Parathyroid adenoma (tissue), 2 donors: ENCODE results near the gene EIF4B.
A peak's percentile ranks its signal among the peaks of the same experiment; 100 is the strongest.

Experiments
- H2AFZ ChIP-seq: fragments of 300-600 bp; sonication (generic); one replicate; pipeline ENCODE4 v1.7.0; 2017; ENCODE audit warnings: antibody characterized with exemption, mild to moderate bottlenecking
- H3K27ac ChIP-seq: fragments of 300-600 bp; sonication (generic); one replicate; pipeline ENCODE4 v1.7.0; 2017
- H3K27me3 ChIP-seq: fragments of 300-600 bp; sonication (generic); one replicate; pipeline ENCODE4 v1.7.0; 2017; ENCODE audit warnings: low read length; ENCODE audit not compliant: control insufficient read depth, insufficient read depth
- H3K36me3 ChIP-seq: fragments of 300-600 bp; sonication (generic); one replicate; pipeline ENCODE4 v1.7.0; 2017; ENCODE audit warnings: low read length; ENCODE audit not compliant: control insufficient read depth, insufficient read depth
- H3K4me1 ChIP-seq: fragments of 300-600 bp; sonication (generic); one replicate; pipeline ENCODE4 v1.7.0; 2017; ENCODE audit warnings: control low read depth
- H3K4me2 ChIP-seq: fragments of 300-600 bp; sonication (generic); one replicate; pipeline ENCODE4 v1.7.0; 2017; ENCODE audit warnings: low read length
- H3K4me3 ChIP-seq: fragments of 300-600 bp; sonication (generic); one replicate; pipeline ENCODE4 v1.7.0; 2017; ENCODE audit warnings: low read depth, low read length
- H3K79me2 ChIP-seq: fragments of 300-600 bp; sonication (generic); one replicate; pipeline ENCODE4 v1.7.0; 2017; ENCODE audit warnings: control low read depth
- H3K9ac ChIP-seq: fragments of 300-600 bp; sonication (generic); one replicate; pipeline ENCODE4 v1.7.0; 2017; ENCODE audit warnings: mild to moderate bottlenecking
- H3K9me3 ChIP-seq: fragments of 300-600 bp; sonication (generic); one replicate; pipeline ENCODE4 v1.7.0; 2017; ENCODE audit warnings: low read length; ENCODE audit not compliant: control insufficient read depth
- CTCF ChIP-seq: fragments of 300-600 bp; sonication (generic); IDR thresholded peaks from one replicate; pipeline ENCODE4 v1.7.0; 2017; ENCODE audit warnings: antibody characterized with exemption, mild to moderate bottlenecking
- donor health status: primary hyperparathyroidism.

The EIF4B gene

GRCh38 chr12:53049571-53050318 lies 43.5 kb downstream of the EIF4B start, which contains the start of gene TNS2:
TSS of gene TNS2 (plus strand) at chr12:53050065. CDS start at chr12:53050186, 121 bp downstream.
- Histone ChIP-seq H2AFZ (peak within 1 kb of the TSS; percentile 65), H3K9me3 (no peaks in the 10 kb centered on the region), H3K4me2 (peak within 1 kb of the TSS; percentile 67), H3K79me2 (peaks cover 14% of the 10 kb centered on the region), H3K36me3 (no peaks in the 10 kb centered on the region), H3K9ac (peak within 1 kb of the TSS; percentile 70), H3K27ac (peak within 1 kb of the TSS; percentile 100), H3K4me3 (peak within 1 kb of the TSS; percentile 48), H3K4me1 (peaks cover 67% of the 10 kb centered on the region), H3K27me3 (no peaks in the 10 kb centered on the region)
- TF ChIP-seq CTCF: no peak

GRCh38 chr12:53050426-53051057 lies 44.3 kb downstream of the EIF4B start:
- peaks cover 67% of the 10 kb centered on the region for H3K4me1 ChIP-seq
- H3K4me2 ChIP-seq: peak overlapping the region; percentile 67
- no peaks in the 10 kb centered on the region for H3K36me3 ChIP-seq
- peaks cover 14% of the 10 kb centered on the region for H3K79me2 ChIP-seq
- H2AFZ ChIP-seq: peak overlapping the region; percentile 65
- H3K4me3 ChIP-seq: peak overlapping the region; percentile 48
- TF ChIP-seq CTCF: no peak
- no peaks in the 10 kb centered on the region for H3K9me3 ChIP-seq
- H3K27me3 ChIP-seq: no peaks in the 10 kb centered on the region
- H3K9ac ChIP-seq: peak overlapping the region; percentile 70
- H3K27ac ChIP-seq: peak overlapping the region; percentile 100

GRCh38 chr12:53051058-53051880 lies 45.0 kb downstream of the EIF4B start:
- Histone ChIP-seq H2AFZ (peak overlapping the region; percentile 11), H3K27me3 (no peaks in the 10 kb centered on the region), H3K36me3 (no peaks in the 10 kb centered on the region), H3K4me3 (peak overlapping the region; percentile 48), H3K9ac (no peak overlapping the region), H3K4me2 (peak overlapping the region; percentile 67), H3K9me3 (no peaks in the 10 kb centered on the region), H3K79me2 (peaks cover 14% of the 10 kb centered on the region), H3K4me1 (peaks cover 59% of the 10 kb centered on the region), H3K27ac (peak overlapping the region; percentile 100)
- TF ChIP-seq CTCF: no peak

GRCh38 chr12:53051881-53052412 lies 45.7 kb downstream of the EIF4B start:
- no peaks in the 10 kb centered on the region for H3K9me3 ChIP-seq
- peak overlapping the region; percentile 67 for H3K4me2 ChIP-seq
- peaks cover 58% of the 10 kb centered on the region for H3K4me1 ChIP-seq
- no peaks in the 10 kb centered on the region for H3K36me3 ChIP-seq
- no peak overlapping the region for H3K9ac ChIP-seq
- H3K27ac ChIP-seq: peak overlapping the region; percentile 100
- H3K79me2 ChIP-seq: peaks cover 14% of the 10 kb centered on the region
- no peak for TF ChIP-seq CTCF
- no peaks in the 10 kb centered on the region for H3K27me3 ChIP-seq
- no peak overlapping the region for H2AFZ ChIP-seq
- H3K4me3 ChIP-seq: peak overlapping the region; percentile 39
